GM18519 (cell line): ENCODE measurements around the gene KRTAP10-4.
"Not testable (repeated sequence)": the region's sequence is repeated elsewhere in the genome, so short reads cannot be mapped to it uniquely, and the experiment has no call there.

Experiments
- ATAC-seq: cut with Tn5 transposase; IDR thresholded peaks from one replicate; pipeline ENCODE4 v1.9.1; 2021; ENCODE audit warnings: mild to moderate bottlenecking, moderate library complexity; ENCODE audit not compliant: unreplicated experiment, low FRiP score

KRTAP10-4 gene, protein sequence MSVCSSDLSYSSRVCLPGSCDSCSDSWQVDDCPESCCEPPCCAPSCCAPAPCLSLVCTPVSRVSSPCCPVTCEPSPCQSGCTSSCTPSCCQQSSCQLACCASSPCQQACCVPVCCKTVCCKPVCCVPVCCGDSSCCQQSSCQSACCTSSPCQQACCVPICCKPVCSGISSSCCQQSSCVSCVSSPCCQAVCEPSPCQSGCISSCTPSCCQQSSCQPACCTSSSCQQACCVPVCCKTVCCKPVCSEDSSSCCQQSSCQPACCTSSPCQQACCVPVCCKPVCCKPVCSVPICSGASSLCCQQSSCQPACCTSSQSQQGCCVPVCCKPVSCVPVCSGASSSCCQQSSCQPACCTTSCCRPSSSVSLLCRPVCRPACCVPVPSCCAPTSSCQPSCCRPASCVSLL

DNA sequence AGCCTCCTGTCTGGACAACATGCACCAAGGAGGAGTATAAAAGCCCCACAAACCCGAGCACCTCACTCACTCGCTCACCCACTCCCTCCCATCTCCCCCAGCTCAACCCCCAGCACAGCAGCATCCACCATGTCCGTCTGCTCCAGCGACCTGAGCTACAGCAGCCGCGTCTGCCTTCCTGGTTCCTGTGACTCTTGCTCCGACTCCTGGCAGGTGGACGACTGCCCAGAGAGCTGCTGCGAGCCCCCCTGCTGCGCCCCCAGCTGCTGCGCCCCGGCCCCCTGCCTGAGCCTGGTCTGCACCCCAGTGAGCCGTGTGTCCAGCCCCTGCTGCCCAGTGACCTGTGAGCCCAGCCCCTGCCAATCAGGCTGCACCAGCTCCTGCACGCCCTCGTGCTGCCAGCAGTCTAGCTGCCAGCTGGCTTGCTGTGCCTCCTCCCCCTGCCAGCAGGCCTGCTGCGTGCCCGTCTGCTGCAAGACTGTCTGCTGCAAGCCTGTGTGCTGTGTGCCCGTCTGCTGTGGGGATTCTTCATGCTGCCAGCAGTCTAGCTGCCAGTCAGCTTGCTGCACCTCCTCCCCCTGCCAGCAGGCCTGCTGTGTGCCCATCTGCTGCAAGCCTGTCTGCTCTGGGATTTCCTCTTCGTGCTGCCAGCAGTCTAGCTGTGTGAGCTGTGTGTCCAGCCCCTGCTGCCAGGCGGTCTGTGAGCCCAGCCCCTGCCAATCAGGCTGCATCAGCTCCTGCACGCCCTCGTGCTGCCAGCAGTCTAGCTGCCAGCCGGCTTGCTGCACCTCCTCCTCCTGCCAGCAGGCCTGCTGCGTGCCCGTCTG, at the start of gene KRTAP10-4:
Gene KRTAP10-4 (plus strand): TSS at position 100 of the 827 bp plus-strand sequence. CDS start 30 bp downstream, at position 130.
- ATAC-seq: not testable (repeated sequence)

DNA sequence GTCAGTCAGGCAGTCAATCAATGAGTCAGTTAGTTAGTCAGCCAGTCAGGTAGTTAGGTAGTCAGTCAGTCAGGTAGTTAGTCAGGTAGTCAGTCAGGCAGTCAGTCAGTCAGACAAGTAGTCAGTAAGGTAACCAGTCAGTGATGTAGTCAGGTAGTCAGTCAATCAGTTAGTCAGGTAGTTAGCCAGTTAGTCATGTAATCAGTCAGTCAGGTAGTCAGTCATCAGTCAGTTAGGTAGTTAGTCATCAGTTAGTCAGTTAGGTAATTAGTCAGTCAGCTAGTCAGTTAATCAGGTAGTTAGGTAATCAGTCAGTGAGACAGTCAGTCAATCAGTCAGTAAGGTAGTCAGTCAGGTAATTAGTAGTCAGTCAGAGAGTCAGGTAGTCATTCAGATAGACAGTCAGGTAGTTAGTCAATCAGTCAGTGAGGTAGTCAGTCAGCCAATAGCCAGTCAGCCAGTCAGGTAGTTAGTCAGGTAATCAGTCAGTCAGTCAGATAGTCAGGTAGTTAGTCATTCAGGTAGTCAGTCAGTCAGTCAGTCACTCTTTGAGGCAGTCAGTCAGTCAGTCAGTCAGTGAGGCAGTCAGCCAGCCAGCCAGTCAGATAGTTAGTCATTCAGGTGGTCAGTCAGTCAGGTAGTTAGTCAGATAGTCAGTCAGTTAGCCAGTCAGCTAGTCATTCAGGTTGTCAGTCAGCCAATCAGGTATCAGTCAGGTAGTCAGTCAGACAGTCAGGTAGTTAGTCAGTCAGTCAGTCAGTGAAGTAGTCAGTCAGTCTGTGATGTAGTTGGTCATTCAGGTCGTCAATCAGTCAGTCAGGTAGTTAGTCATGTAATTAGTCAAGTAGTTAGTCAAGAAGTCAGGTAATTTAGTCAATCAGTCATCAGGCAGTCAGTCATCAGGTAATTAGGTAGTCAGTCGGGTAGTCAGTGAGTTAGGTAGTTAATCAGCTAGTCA, 48.8 kb upstream of the KRTAP10-4 start:
- no peak for ATAC-seq

DNA sequence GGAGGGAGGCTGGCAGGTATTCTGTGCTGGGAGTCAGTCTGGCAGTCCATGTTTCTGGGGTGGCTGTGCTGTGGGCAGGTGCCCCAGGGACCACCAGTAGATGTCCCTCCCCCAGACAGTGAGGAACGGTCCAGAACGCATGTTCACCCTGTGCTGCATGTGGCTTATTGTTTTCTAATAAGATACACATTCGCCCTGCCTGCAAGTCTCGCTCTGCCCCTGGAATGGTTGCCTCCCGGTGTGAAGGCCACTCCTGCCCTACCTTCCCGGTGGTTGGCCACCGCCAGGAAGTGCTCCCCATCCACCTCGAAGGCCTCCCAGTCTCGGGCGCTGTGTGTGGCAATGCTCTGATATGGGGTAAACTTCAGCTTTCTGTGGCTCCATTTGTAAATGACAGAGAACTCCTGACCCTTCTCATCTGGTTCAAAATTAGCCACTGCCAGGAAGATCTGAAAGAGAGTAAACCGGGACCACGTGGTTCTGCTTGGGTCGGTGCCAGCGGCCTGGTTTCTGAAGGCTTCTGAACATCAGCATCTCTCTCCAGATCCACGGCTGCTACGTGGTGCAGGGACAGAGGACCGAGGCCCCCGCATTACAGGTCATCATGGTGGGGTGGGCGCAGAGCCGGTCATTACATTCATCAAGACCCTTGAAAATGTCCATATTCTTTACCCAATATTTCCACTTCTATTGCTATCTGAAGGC, 48.0 kb upstream of the KRTAP10-4 start:
- no peak for ATAC-seq

DNA sequence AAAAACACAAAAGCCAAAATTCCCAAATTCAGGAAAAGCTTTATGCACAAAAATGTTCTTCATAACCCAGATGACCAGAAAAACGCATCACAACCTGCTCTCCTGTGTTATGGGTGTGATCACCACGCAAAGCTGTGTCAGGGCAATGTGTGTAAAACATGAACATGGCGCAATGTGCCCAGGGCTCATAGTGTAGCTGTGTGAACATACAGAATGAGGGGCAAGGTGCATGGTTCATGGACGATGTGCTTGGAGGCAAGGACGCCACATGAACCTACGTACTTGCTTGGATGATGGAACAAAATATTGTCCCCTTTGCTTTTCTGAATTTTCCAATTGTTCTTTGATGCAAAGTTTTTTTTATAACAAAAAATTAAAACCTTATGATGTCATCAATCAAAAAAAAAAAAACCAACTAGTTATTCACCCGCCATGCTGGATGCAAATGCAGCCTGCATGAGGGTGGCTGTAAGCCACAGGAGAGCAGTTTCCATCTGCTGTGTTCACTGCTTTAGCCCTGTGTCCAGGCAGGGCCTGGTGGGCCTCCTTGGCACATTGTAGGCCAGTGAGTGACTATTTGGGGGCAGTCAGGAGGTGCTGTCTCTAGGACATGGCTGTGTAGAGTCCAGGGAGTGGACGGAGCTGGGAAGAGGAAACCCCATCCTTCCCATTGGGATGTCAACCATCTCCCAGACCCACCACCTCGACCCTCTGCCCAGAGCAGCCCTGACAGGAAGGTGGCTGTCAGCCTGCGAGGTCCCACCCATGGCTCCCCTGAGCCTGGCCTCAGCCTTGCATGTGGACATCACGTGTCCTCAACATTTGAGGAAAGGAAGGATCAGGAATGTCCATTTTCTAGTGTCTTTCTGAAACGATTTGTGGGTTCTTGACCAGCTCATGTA, 47.2 kb upstream of the KRTAP10-4 start:
- no peak for ATAC-seq

DNA sequence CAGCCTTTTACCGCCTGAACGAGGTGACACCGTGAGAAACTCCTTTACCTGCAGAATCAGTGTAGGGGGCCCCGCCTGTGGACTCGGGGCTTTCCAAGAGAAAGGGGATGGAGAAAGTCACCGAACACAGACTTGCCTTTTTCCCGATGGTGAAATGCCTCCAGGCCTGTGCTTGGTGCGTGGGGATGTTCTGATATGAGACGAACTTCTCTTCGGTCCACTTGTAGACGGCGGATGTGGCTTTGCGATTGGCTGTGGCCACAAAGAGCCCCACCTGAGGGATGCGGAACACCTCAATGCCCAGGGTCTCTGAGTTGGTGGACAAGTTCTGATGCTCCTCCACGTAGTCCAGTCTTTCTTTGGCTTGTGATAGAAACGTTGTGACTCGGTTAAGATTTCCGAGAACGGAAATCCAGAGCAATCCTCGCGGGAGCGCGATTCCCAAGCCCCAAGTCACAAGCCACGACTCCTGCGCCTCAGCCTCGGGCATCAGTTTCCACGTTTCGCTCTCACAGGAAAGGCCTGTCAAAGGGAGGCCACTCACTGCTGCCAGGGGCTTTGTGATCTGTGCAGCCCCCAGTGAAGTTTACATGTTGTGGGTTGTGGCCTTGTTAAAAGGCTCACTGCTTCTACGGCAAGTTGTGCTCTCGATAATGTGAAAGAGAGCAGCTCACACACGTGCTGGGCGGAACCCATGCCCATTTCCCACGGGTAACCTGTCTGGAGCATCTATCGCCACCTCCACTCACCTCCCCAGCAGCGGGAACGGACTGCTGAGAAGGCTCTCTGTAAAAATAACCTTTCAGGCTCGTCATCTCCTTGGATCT, 46.2 kb upstream of the KRTAP10-4 start:
- no peak for ATAC-seq

DNA sequence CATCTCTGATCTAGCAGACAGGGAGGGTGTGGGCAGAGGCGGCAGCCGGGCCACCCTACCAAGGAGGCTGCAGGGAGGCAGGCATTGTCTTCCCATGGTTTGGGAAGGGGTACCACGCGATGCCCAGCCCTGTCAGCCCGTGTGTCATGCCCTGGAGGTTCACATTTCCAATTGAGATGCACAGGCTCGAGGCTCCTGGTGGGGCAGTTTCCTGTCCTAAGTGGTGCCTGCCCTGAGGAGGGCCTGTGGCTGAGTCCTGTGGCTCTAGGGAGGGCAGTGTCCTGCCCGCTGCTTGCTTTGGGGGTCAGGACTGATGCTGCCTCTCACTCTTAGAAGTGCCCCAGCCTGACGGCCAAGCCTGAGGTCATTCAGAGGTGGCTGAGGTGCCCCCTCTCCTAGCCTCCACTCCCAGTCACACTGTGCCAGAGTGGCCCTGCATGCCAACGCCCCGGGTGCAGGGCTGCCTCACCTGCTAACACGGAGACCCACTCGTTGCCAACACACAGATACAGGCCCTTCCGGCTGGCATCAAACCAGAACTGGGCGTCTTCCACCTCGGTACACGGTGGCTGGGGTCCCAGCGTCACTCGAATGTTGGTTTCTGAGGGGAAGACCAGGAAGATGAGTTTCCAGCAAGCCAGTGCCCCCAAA, 45.4 kb upstream of the KRTAP10-4 start:
- ATAC-seq: no peak

DNA sequence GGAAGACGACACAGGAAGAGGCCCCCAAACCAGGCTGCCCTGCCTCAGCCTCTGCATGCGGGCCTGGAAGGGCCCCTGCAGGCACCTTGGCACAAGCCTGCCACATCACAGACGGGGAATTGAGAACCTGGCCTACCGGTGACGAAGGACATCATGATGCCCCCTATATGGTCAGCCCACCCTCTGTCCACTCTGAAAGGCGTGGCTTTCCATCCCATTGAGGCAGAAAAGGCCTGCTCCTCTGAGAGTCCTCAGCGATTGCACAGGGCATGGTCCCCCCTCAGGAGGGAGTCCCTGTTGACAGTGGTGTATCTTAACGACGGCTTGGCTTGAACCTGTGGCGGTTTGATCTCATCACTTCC, 44.9 kb upstream of the KRTAP10-4 start:
- ATAC-seq: no peak

DNA sequence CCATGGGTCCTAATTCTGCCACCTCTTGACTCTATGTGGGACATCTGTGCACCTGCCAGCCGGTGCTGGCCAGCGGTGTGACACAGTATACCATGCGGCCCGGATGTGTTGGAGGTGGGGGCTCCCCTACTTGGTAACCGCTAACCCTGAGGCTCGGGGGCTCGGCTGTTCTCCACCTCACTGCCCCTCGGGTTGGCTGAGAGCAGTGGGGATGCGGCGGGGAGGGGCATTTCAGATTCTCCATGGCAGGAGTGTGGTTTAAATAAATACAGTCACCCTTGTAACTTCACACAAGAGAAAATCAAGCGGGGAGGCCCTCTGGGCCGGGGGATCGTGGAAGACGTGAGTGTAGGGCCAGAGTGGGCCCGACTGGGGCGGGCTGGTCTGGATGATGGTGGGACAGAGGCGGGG, 44.5 kb upstream of the KRTAP10-4 start:
- ATAC-seq: no peak

DNA sequence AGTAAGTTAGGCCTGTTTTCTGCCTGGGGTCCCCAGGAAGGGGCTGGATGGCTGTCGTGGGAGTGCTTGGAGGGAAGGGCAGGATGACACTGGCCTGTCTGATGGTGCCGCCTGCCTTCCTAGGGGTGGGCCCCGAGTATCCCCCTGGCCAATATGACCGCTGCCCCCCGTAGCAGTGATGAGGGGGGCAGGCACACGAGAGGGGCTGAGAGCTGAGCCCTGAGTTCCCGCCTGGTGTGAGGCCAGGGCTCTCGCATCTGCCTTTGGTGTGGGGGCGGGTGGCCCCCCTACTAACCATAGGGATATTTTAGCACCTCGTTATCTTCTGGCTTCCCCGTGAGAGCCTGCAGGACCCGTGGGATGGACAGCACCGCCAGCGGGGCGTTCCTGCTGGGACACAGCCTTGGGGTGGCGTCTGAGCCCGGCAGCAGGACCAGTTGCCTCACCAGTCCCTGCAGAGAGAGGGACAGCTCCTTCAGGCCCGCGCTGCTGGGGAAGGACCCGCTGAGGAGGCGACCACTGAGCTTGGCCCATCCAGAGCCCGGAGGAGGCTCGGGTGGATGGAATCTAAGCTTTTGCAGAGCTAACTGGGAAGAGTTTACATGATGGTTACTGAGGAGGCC, 43.9 kb upstream of the KRTAP10-4 start:
- ATAC-seq: no peak

DNA sequence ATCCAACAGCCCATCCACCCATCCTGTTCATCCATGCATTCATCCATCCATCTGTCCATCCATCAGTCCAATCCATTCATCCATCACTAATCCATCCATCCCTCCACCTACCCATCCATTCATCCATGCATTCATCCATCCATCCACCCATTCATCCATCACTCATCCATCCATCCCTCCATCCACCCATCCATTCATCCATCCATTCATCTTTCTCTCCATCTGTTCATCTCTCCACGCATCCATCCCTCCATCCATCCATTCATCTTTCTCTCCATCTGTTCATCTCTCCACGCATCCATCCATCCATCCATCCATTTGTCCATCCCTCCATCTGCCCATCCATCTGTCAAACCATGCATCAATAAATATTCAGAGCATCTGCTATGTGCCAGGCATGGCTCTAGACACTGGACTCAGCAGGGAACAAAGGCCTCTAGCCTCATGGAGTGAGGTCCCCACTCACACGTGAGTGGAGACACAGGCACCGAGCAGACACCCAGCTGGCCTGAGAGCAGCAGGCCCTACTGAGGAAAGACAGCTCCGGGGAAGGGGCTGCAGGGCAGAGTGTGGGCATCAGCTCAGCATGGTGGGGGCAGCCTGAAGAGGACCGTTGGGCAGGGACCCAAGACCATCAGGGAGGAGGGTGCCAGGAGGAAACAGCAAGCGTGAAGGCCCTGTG, 43.2 kb upstream of the KRTAP10-4 start:
- ATAC-seq: no peak

DNA sequence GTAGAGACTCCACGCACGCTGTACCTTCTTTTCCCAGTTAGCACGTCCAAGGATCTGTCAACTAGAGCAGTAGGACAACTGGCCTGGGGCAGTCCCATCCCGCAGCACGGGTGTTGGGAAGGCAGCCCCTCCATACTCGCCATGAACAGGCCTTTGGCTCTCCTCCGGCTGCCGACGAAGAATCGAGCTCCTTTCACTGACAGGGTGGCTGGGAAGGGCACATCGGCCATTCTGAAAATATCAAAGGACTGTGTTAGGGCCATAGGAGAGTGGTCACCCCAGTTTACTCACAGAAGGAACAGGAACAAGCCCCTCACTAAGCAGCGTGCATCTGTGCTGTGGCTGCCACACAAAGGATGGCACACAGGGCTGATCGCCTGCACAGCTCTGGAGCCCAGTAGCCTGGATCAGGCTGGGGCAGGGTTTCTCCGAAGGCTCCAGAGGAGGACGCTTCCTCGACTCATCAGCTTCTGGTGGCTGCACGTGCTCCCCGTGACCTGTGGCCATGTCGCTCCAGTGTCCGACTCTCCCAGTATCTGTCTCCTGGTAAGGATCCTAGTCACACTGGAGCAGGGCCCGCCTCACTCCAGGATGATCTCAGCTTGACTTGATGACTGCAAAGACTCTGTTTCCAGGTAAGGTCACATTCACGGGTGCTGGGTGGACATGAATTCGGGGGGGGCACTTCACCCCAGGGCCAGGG, 42.5 kb upstream of the KRTAP10-4 start:
- ATAC-seq: no peak

DNA sequence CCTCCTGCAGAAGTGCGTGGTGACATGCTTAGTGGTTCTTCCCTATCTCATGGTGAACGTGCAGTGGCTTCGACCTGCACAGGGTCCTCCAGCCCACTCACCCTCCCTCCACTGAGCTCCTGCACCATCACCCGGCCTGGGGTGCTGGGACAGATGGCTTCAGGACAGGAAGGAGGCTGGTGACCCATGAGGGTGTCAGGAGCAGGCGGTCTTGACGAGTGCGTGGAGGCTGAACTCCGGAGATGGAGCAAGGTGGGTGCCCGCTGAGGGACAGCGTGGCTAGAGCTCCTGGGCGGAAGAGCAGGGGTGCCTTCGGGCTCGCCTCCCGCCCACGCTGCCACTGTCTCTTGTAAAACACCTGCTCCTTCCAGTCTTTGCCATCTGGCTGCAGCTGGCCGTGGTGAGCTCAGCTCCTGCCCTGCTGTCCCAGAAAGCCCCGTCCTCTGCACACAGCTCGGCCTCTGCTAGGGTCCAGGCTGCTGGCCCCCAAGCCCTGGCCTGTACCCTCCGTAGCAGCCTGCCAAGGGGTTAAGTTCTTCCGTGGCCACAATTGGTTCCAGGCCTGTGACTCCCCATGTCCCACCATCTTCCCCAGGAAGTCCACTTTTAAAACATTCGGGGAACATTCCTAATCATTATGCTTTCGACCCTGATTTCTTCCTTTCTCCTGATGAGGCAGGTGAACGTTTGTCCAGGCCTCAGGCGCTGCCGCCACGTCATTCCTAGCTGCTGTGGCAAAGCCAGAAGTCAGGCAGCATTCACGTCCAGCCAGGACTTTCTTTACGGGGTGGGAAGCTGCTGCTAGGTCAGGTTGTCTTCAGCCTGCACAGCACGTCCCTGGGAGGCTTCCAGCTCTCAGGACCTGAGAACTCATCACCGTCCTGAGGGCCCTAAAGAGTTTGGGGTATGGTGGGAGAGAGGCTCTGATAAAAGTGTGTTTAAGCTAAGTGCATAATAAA, 41.6 kb upstream of the KRTAP10-4 start:
- no peak for ATAC-seq

DNA sequence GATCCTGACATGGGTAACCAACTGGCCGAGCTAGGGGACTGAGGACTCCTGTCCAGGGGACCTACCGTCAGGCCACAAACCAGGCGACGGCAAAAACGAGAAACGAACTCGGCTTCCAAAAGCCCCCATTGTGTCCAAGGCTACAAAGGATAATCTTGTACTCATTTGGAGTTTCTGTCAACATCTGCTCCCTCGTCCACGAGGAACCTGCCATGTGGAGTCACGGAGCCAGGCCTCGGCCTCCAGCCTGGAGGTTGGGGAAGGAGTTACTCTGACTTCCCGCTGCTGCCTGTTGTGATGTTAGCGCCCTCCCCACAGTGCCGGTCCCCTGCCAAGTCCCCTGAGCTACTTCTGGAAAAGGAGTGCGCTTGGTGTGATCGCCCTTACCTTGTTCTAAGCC, 40.8 kb upstream of the KRTAP10-4 start:
- no peak for ATAC-seq

DNA sequence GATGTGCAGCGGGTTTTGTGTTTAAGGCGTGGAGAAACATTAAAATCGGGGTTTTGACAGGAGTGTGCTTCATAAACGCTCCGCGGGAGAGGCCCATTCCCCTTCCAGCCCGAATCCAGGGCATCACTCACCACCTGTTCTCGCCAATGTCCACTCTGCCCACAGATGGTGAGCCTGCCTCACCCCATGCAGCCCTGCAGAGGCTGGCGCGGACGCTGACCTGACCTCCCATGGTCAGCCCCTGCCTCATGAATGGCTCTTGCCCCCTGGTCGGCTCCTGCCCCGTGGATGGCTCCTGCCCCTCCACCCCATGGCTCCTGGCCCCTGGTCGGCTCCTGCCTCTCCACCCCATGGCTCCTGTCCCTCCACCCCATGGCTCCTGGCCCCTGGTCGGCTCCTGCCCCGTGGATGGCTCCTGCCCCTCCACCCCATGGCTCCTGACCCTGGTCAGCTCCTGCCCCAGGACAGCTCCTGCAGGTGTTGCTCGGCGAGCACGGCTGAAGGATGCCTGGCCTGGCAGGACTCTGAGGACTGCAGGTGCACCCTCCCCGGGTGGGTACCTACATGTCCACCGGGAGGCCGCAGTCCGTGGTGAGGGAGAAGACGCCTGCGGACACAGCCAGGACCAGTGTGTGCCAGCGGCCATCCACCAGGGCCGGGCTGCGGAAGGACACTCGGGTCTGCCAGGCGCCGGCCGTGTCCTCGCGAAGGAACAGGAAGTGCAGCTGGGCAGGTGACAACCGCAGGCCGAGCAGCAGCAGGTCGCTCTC, 40.2 kb upstream of the KRTAP10-4 start:
- ATAC-seq: no peak
